Measurements from ENCODE around the gene SGSH.
"Not testable (repeated sequence)": the region's sequence is repeated elsewhere in the genome, so short reads cannot be mapped to it uniquely, and the experiment has no call there.

The SGSH gene

DNA sequence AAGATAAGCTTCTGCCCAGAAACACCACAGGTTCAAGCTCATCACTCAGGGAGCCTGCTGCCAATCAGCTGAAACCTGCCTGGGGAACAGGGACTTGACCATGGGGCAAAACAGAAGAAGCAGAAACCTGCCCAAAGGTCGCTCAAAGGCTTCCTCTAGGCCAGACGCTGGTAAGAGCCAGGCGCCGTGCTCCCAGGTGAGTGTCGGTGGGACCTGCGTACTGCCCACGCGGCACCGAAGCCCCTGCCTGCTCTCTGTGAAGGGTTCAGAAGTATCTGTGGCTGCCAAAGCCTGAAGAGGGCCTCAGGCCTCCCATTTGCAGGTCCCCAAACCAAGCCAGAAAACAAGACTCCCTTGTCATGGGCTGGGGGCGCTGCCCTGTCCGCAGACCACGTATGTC is 10.4 kb downstream of the SGSH start:
- no peak for DNase-seq

DNA sequence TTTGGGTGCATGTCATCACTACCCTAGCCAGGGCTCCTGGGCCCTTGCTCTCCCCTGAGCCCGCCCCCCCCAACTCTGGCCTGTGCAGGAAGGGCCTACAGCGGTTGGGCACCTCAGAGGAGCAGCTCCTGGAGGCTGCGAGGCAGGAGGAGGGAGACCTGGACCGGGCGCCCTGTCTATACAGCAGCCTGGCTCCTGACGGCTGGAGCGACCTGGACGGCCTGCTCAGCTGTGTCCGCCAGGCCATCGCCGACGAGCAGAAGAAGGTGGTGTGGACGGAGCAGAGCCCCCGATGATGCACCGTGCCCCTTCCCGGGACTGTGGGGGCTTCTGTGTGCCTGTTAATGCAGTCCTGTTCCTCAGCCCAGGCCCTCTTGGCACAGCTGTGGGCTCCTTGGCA is 12.1 kb downstream of the SGSH start:
- DNase-seq, result no peak

- DNase-seq, result no peak
These were observed 14.3 kb downstream of the SGSH start for GRCh38 chr17:80205811-80206210.

DNA sequence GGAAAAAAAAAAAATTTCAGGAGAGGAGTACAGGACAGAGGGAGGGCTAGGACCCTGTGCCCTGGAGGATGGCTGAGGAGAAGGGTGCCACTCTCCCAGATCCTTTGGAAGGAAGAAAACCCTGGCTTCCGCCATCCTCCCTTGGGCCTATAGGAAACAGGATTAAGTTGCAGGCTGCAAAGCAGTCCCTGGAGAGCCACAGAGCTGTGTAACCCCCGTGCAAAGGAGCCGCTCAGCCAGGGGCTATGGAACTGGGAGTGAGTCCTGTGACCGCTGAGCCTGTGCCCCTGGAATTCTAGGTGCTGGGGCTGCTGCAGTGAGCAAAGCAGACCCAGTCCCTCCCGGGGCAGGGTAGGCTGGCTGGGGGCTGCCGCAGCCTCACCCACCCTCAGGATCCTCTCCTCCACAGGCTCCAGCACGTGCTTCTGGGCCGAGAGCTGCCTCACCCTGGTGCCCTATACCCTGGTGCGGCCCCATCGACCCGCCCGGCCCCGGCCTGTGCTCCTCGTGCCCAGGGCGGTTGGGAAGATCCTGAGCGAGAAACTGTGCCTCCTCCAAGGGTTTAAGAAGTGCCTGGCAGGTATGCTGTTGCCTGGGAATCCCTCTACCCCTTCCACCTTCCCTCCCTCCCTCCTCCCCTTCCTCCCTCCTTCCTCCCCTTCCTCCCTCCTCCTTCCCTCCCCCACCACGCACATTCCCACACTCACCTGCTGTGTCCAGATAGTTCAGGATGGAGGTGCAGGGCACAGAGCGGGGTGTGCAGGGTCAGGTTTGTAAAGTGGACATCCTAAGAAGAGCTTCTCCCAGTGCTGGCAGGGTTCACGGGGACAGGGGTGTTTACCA is 15.3 kb downstream of the SGSH start:
- DNase-seq, result no peak

DNA sequence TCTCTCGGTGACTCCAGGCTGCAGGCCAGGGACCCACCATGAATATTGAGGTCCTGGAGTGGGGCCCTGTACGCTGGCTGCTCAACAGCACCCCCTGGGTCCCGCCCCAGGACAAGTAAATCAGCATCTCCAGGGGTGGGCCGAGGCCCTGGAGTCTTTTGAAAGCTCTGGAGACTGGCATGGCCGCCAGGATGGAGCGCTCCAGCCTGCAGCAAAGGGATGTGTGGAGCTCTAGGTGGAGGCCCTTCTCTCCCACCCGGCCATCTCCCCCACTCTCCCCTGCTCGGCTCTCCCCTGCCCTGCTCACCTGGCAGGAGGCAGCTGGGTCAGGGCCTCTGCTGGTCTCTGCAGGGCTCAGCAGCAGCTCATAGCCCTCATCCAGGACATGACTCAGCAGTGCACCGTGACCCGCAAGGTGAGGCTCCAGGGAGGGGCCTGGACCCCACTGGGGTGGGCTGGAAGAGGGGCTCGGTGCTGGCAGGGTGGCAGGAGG is 16.6 kb downstream of the SGSH start:
- DNase-seq, result no peak

DNA sequence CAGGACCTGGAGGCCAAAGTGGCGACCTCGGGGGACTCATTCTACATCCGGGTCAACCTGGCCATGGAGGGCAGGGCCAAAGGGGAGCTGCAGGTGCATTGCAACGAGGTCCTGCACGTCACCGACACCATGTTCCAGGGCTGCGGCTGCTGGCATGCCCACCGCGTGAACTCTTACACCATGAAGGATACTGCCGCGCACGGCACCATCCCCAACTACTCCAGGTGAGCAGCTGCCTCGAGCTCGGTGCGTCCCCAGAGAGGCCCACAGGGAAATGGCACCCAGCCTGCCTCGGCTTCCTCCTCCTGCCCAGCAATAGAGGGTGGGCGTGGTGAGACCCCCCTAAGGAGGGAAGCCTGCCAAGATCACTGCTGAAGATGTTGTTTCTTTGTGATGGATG is 17.9 kb downstream of the SGSH start:
- no peak for DNase-seq

DNA sequence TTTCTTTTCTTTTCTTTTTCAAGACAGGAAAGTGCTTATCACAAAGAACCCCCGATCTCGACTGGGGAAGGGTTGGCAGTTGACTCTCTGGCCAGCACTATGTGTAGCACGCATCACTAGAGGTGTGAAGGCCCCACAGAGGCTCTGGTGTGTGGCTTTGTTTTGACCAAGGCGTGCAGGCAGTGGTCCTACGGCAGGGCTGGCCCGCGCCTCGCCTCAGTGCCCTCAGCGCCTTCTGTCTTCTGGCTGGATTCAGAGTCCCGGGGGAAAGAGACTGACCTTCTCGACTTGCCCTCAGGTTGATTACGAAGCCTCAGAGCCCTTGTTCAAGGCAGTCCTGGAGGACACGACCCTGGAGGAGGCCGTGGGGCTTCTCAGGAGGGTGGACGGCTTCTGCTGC is 18.7 kb downstream of the SGSH start:
- DNase-seq, result no peak

DNA sequence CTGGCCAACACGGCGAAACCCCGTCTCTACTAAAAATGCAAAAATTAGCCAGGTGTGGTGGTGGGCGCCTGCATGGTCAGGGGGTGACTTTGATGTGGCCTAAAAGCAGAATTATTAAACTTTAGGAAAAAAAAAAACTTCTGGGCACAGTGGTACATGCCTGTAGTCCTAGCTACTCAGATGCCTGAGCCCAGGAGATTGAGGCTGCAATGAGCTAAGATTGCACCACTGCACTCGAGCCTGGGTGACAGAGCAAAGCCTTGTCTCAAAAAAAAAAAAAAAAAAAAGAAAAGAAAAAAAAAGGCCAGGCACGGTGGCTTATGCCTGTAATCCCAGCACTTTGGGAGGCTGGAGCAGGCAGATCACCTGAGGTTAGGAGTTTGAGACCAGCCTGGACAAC is 20.8 kb downstream of the SGSH start:
- not testable (repeated sequence) for DNase-seq

DNA sequence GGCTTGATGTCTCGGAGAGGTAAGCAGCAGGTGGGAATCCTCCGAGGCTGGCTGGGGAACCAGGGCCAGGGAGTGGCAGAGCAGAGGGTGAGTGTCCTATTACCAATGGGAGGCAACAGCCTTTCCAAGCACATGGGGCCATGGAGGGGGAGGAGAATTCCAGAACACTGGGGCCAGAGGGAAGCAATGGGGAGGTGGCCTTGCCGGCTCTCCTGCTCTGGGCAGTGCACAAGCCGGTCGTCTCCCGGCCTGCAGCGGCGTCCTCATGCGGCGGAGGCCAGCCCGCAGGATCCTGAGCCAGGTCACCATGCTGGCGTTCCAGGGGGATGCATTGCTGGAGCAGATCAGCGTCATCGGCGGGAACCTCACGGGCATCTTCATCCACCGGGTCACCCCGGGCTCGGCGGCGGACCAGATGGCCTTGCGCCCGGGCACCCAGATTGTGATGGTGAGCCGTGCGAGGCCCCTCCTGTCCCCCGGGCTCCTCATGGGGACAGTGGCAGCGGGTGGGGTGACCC is 21.9 kb downstream of the SGSH start:
- DNase-seq, result peak in 1 of 3 experiments; percentile 23

GRCh38 chr17:80196652-80197051 is 23.5 kb downstream of the SGSH start:
- no peak for DNase-seq

DNA sequence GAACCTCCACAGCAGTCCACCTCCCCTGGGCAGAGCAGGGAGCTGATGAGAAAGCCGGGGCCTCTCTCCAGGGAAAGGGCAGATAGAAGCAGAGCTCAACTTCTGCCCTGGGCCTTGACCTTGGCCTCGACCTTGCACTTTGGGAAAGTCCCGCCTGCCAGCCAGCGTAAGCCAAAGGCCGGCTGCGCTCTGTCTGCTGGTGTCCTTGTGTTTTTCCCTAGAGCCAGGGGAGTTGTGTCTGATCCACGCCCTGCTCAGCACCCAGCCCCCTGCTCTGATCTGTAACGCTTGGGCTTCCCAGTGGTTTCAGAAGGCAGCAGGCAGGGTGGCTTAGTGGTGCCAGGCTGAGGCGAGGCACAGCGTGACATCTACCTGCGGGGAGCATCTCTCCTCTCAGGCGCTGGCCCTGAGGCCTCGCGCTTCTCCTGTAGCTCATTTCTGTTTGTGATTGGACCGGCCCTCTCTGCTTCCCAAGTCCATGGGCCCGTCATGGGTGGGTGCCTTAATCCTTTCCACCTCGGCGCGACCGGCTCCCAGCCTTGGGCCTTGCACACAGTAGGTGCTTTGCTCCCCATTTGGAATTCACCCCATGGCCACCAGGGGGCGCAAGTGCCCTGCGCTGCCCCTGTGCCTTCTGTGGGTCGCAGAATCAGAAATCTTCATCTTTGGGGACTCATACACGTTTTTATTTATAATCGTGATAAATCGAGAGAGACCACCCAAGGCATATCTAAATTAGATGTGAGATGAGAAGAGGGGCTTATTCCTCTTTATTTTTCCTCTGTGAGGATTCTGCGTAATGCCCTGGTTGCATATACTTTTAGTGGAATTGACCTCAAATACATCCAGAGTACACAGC is 24.2 kb downstream of the SGSH start:
- DNase-seq, result peak in 2 of 3 experiments; percentile 17 to 48

DNA sequence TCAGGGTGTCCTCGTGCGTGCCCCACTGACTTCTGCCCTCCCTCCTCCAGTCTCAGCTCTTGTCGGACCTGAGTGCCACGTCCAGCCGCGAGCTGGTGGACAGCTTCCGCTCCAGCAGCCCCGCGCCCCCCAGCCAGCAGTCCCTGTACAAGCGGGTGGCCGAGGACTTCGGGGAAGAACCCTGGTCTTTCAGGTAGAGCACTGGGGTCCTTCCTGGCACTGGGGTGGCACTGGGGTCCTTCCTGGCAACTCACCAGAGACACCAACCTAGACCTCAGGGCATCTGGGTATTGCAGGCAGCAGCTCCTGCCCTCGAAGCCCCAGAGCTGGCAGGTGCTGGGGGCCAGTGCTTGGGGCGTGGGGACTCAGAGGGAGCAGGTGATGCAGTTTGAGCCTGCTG is 25.0 kb downstream of the SGSH start:
- peak in 1 of 3 experiments; percentile 54 for DNase-seq

DNA sequence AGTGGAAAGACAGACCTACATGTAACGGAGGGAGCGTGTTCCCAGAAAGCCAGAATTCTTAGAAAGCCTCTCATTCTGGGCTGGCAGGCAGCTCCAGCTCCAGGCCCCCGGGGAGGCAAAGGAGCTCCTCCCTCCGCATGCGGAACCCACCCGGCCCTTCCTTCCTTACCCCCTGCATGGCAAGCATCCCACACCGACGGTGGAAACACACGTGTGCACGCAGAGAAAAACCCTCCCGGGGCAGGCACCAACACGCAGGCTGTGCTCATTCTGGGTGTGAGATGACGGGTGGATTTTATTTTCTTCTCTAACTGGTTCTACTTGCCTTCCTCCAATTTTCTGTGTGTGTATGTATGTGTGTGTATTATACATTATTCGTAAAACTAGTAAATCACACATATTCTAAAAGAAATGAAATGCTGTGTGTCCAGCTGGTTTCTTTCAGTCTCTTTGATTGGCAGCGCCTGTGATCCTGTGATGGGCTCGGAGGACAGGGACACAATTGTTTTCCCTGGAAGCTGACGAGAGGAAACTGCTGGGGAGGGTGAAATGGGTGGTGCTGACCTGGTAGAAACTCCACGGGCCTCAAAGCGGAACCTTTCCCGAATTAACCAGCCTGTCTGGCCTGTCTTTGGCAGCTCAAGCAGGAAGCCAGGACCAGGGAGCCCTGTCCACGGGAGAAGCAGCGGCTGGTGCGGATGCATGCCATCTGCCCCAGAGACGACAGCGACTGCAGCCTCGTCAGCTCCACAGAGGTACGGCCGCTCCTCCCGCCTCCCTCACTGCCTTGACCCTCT is 28.1 kb downstream of the SGSH start:
- DNase-seq, result no peak

- DNase-seq, result no peak
These were observed 28.9 kb downstream of the SGSH start for GRCh38 chr17:80191192-80191591.

GRCh38 chr17:80190716-80191115 is 29.4 kb downstream of the SGSH start:
- no peak for DNase-seq

DNA sequence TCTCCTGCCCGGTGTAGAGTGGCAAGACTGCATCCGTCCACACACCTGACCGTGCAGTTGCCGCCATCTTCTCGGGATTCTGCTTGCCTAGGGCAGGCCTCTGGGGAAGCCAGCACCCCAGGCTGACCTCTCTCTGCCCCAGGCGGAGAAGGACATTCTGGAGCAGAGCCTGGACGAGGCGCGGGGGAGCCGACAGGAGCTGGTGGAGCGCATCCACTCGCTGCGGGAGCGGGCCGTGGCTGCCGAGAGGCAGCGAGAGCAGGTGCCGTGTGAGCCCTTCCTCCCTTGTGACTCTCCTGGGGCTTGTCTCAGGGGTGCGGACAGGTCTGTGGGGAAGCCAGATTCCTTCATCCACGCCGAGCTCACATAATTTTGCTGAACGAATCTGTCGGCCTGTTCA is 30.5 kb downstream of the SGSH start:
- DNase-seq, result no peak

- DNase-seq, result no peak
These were observed 32.6 kb downstream of the SGSH start for GRCh38 chr17:80187515-80187941.

DNA sequence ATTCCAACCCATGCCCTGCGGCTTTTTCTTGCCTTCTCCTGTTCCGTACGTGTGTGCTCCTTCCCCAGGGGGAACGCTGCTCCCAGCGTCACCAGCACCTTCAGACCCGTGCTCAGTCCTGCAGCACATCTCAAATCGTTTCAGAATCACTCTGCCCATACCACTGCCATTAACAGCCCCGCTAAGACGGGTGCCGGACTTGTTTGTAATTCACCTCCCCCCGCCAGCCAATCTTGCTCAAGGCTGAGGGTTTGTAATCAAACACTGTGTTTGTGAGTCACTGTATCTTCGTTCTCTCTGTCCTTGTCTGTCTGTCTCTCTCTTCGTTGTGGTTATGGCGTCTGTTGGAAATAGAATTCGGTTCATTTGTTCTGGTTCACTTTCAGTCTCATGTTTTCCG is 33.0 kb downstream of the SGSH start:
- DNase-seq, result no peak

- DNase-seq, result no peak
These were observed 34.2 kb downstream of the SGSH start for GRCh38 chr17:80185968-80186367.

GRCh38 chr17:80184423-80184714 is 35.8 kb downstream of the SGSH start:
- DNase-seq, result no peak

DNA sequence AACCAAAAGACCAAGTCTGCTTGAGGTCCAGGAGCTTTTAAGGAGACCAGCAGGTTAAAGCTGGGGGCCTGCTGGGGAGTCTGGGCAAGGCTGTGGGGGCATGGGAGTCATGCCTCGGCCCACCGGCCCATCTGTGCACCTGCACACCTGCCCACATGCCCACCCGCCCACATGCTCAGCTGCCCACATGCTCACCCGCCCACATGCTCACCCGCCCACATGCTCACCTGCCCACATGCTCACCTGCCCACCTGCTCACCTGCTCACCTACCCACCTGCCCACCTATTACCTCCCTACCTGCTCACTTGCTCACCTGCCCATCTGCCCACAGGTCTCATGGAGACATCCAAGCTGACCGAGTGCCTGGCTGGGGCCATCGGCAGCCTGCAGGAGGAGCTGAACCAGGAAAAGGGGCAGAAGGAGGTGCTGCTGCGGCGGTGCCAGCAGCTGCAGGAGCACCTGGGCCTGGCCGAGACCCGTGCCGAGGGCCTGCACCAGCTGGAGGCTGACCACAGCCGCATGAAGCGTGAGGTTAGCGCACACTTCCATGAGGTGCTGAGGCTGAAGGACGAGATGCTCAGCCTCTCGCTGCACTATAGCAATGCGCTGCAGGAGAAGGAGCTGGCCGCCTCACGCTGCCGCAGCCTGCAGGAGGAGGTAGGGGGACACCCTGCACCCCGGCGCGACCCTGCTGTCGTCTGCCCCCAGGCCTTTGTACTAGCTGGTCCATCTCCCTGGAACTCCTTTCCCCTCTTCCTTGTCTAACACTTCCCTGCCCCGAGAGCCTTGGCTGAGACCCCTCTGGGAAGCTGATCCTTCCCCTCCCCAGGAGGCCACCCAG is 36.3 kb downstream of the SGSH start:
- DNase-seq, result no peak

DNA sequence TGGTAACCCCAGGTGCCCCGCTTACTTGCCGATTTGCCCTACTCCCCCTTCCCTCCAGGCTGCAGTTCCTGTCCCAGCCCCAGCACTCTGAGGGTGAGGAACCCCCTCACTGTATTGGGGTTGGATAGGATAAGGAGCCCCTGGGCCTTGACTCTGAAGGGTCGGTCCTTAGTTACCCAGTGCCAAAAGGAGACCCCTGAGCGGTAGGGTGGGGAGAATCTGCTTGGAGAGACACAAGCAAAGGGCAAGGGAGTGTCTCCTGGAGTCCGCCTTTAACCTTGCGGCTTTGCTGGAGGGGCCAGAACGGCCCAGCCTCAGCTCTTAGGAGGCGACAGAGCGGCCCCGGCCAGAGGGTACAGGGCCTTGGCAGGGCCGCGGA is 37.3 kb downstream of the SGSH start:
- DNase-seq, result no peak

All from NCI-H1417 (cell line).